OCI-LY1 (cell line): Measurements from ENCODE around the gene CSH1.
"Not testable (repeated sequence)": the region's sequence is repeated elsewhere in the genome, so short reads cannot be mapped to it uniquely, and the experiment has no call there.

ENCODE experiments used
- H2AFZ ChIP-seq: fragments of 200-600 bp; sonication (generic), shearing (Covaris generic); 2 replicates; pipeline ENCODE4 v1.6.0; 2014; ENCODE audit warnings: antibody characterized with exemption, mild to moderate bottlenecking, low read length
- H3F3A ChIP-seq: fragments of 200-600 bp; sonication (generic), shearing (Covaris generic); 2 replicates; pipeline ENCODE4 v1.6.0; 2014; ENCODE audit warnings: mild to moderate bottlenecking, antibody characterized with exemption, low read length, moderate library complexity; ENCODE audit not compliant: insufficient read depth
- H3K27ac ChIP-seq: fragments of 200-600 bp; sonication (generic); 2 replicates; pipeline ENCODE4 v1.5.1; 2014; ENCODE audit warnings: low read length, mixed run types, mild to moderate bottlenecking, low read depth; ENCODE audit not compliant: poor library complexity, severe bottlenecking
- H3K27me3 ChIP-seq: fragments of 200-600 bp; sonication (generic); 2 replicates; pipeline ENCODE4 v1.6.0; 2014; ENCODE audit warnings: antibody characterized with exemption, mild to moderate bottlenecking, low read length, moderate library complexity; ENCODE audit not compliant: insufficient read depth
- H3K36me3 ChIP-seq: fragments of 200-600 bp; sonication (generic); 2 replicates; pipeline ENCODE4 v1.6.1; 2014; ENCODE audit warnings: mild to moderate bottlenecking, antibody characterized with exemption, low read length, moderate library complexity, mixed read lengths; ENCODE audit not compliant: insufficient read depth
- H3K4me1 ChIP-seq: fragments of 200-600 bp; sonication (generic); 2 replicates; pipeline ENCODE4 v1.5.1; 2014; ENCODE audit warnings: mild to moderate bottlenecking, low read length, moderate library complexity; ENCODE audit not compliant: insufficient read depth, severe bottlenecking
- H3K4me2 ChIP-seq: fragments of 200-600 bp; sonication (generic), shearing (Covaris generic); 2 replicates; pipeline ENCODE4 v1.6.1; 2014; ENCODE audit warnings: low read length
- H3K4me3 ChIP-seq: fragments of 200-600 bp; sonication (generic); 2 replicates; pipeline ENCODE4 v1.5.1; 2014; ENCODE audit warnings: low read length, low read depth, mild to moderate bottlenecking, mixed read lengths; ENCODE audit not compliant: poor library complexity, severe bottlenecking
- H3K79me2 ChIP-seq: fragments of 200-600 bp; shearing (Covaris generic); 2 replicates; pipeline ENCODE4 v1.6.1; 2016; ENCODE audit warnings: mixed run types, low read length, mixed read lengths; ENCODE audit not compliant: insufficient read depth
- H3K9ac ChIP-seq: fragments of 200-600 bp; sonication (generic), shearing (Covaris generic); 2 replicates; pipeline ENCODE4 v1.6.1; 2014; ENCODE audit warnings: mild to moderate bottlenecking, low read length, mixed read lengths
- H3K9me2 ChIP-seq: fragments of 200-600 bp; sonication (generic), shearing (Covaris generic); 2 replicates; pipeline ENCODE4 v1.6.1; 2014; ENCODE audit warnings: low read depth, mild to moderate bottlenecking, low read length, mixed read lengths
- H3K9me3 ChIP-seq: fragments of 200-600 bp; shearing (Covaris generic); 2 replicates; pipeline ENCODE4 v1.6.1; 2014; ENCODE audit warnings: low read length, mixed read lengths
- H4K20me1 ChIP-seq: fragments of 200-600 bp; sonication (generic), shearing (Covaris generic); 2 replicates; pipeline ENCODE4 v1.6.0; 2016; ENCODE audit warnings: mild to moderate bottlenecking, low read length; ENCODE audit not compliant: insufficient read depth
- CTCF ChIP-seq: fragments of 200-600 bp; sonication (generic), shearing (Covaris generic); IDR thresholded peaks from 2 replicates; pipeline ENCODE4 v1.5.1; 2017; ENCODE audit warnings: mild to moderate bottlenecking, antibody characterized with exemption, low read length, moderate library complexity, mixed read lengths
- EZH2 ChIP-seq: fragments of 200-600 bp; sonication (generic), shearing (Covaris generic); IDR thresholded peaks from 2 replicates; pipeline ENCODE4 v1.8.0; 2017; ENCODE audit warnings: borderline replicate concordance, mixed run types, mild to moderate bottlenecking, antibody characterized with exemption, low read length, moderate library complexity, mixed read lengths

Gene CSH1

DNA sequence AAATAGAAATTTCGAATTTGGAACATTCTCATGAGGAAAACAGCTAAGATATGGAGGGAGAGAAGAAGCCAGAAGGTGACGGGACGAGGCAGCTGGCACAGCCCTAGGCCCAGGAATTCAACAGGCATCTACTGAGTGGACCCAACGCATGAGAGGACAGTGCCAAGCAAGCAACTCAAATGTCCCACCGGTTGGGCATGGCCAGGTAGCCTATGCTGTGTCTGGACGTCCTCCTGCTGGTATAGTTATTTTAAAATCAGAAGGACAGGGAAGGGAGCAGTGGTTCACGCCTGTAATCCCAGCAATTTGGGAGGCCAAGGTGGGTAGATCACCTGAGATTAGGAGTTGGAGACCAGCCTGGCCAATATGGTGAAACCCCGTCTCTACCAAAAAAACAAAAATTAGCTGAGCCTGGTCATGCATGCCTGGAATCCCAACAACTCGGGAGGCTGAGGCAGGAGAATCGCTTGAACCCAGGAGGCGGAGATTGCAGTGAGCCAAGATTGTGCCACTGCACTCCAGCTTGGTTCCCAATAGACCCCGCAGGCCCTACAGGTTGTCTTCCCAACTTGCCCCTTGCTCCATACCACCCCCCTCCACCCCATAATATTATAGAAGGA lies 20.3 kb upstream of the CSH1 start:
- no peak for TF ChIP-seq CTCF
- no peak for TF ChIP-seq EZH2
- H3K4me2 ChIP-seq: no peak overlapping the region
- no peak overlapping the region for H3K9ac ChIP-seq
- H3K9me3 ChIP-seq: no peaks in the 10 kb centered on the region
- H3K4me3 ChIP-seq: no peak overlapping the region
- no peaks in the 10 kb centered on the region for H3F3A ChIP-seq
- no peaks in the 10 kb centered on the region for H3K79me2 ChIP-seq
- H3K27ac ChIP-seq: no peak overlapping the region
- H2AFZ ChIP-seq: no peak overlapping the region
- H4K20me1 ChIP-seq: no peaks in the 10 kb centered on the region
- H3K9me2 ChIP-seq: no peaks in the 10 kb centered on the region
- peaks cover 39% of the 10 kb centered on the region for H3K4me1 ChIP-seq
- no peaks in the 10 kb centered on the region for H3K36me3 ChIP-seq
- no peaks in the 10 kb centered on the region; the same call in 1 of the 2 replicates for H3K27me3 ChIP-seq

DNA sequence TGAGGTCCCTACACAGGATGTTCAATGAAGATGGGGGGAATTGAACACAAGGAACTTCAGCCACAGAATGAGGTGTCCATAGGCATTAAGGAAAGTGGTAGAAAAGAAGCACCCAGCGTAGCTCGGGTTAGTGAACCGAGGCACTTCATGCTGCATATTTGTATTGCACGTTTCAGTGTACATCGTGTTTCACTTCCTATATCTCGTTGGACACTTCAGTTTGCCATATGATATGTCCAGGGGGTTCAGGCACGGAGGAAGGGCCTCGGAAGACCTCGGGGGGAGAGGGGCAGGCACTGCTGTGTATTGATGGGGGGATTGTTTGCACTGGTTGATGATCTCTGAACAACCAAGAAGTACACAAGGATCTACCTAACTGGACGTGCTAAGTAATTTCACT lies 19.4 kb upstream of the CSH1 start:
- not testable (repeated sequence) for H3K79me2 ChIP-seq, H3K4me3 ChIP-seq, H3K27me3 ChIP-seq, H3K27ac ChIP-seq, H3K9ac ChIP-seq, H2AFZ ChIP-seq, H3K36me3 ChIP-seq, H3K9me3 ChIP-seq, H4K20me1 ChIP-seq, H3F3A ChIP-seq, H3K9me2 ChIP-seq
- H3K4me2 ChIP-seq: peak overlapping the region; percentile 42; the same call in 1 of the 2 replicates
- peaks cover 31% of the 10 kb centered on the region for H3K4me1 ChIP-seq

GRCh38 chr17:63914471-63914870 lies 18.1 kb upstream of the CSH1 start:
- H3K27me3 ChIP-seq: no peaks in the 10 kb centered on the region; the same call in 1 of the 2 replicates
- no peaks in the 10 kb centered on the region for H3F3A ChIP-seq
- H3K9ac ChIP-seq: no peak overlapping the region
- H3K4me2 ChIP-seq: no peak overlapping the region
- H3K79me2 ChIP-seq: no peaks in the 10 kb centered on the region
- no peak overlapping the region for H2AFZ ChIP-seq
- no peaks in the 10 kb centered on the region for H3K9me2 ChIP-seq
- H3K27ac ChIP-seq: no peak overlapping the region
- H3K36me3 ChIP-seq: no peaks in the 10 kb centered on the region
- H3K4me3 ChIP-seq: no peak overlapping the region
- no peaks in the 10 kb centered on the region for H3K9me3 ChIP-seq
- TF ChIP-seq EZH2 (no peak), CTCF (no peak)
- no peaks in the 10 kb centered on the region for H4K20me1 ChIP-seq
- peaks cover 18% of the 10 kb centered on the region for H3K4me1 ChIP-seq

DNA sequence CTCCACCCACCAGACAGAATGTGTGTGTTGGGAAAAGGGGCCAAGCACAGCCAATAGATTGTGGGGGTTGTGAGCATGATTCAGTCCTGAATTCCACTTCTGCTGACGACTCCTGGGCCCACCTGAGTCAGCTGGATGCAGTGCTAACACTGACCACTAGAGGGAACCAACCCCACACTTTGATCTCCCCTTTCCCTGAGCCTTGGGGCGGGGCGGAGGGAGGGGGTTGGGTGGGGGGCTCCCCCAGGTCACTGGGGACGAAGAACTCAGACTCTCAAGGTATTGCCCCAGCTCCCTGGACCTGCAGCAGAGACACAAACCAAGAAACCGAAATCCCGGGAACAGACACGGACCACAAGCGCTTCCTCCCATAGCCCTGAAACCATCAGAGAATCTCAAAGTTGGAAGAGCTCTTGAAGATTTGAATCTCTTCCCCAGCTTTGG lies 15.3 kb upstream of the CSH1 start:
- Histone ChIP-seq H3K4me2 (no peak overlapping the region), H4K20me1 (no peaks in the 10 kb centered on the region), H3K4me3 (no peak overlapping the region), H3K9me2 (no peaks in the 10 kb centered on the region), H3K79me2 (no peaks in the 10 kb centered on the region), H3K9ac (no peak overlapping the region), H3K9me3 (no peaks in the 10 kb centered on the region), H3K4me1 (peaks cover 12% of the 10 kb centered on the region), H3K36me3 (no peaks in the 10 kb centered on the region), H3K27ac (no peak overlapping the region), H3F3A (no peaks in the 10 kb centered on the region), H3K27me3 (no peaks in the 10 kb centered on the region; the same call in 1 of the 2 replicates), H2AFZ (no peak overlapping the region)
- TF ChIP-seq EZH2 (no peak), CTCF (peak; percentile 42; the same call in 1 of the 2 replicates)
